Ovary (tissue), 3 donors: ENCODE measurements around the gene CAMTA1.

Source experiments
- CTCF ChIP-seq, 3 donors: fragments of 450-650 bp in 2 of 3; fragments of 200-600 bp in 1 of 3; IDR thresholded peaks; one replicate each; pipeline versions ENCODE4 v1.5.1 to v1.8.0; 2016 to 2022; ENCODE audit warnings: antibody characterized with exemption in 3 of 3, mild to moderate bottlenecking in 1 of 3
- EP300 ChIP-seq: sonication (generic); formaldehyde crosslinking; IDR thresholded peaks from one replicate; pipeline ENCODE4 v1.6.1; 2017; ENCODE audit warnings: antibody characterized with exemption
- POLR2A ChIP-seq: fragments of 450-650 bp; IDR thresholded peaks from one replicate; pipeline ENCODE4 v1.6.1; 2017; ENCODE audit warnings: antibody characterized with exemption, mild to moderate bottlenecking, moderate library complexity
- donor health status: DM: no; HTN: no; CAD: no.

GRCh38 chr1:7471836-7472235 lies 686.6 kb downstream of the CAMTA1 start:
- TF ChIP-seq CTCF (IDR thresholded peaks at IDR 0.05) (no peak), EP300 (no peak), POLR2A (no peak)
